Breast epithelium (tissue), 4 donors: ENCODE results near the gene PCBP4. TPM values are rescaled to one million over a fixed set of nuclear protein-coding genes. Genes with fewer than 3 reads are reported as not detected.
"Not testable (repeated sequence)": the region's sequence is repeated elsewhere in the genome, so short reads cannot be mapped to it uniquely, and the experiment has no call there.

Experiments used
- DNase-seq, 2 donors: peaks; one replicate each; pipeline ENCODE4 v3.0.0-alpha.2; 2019; ENCODE audit warnings: low spot score in 2 of 2
- H3K27ac ChIP-seq, 2 donors: fragments of 200-600 bp; sonication (generic) in 1 of 2; one replicate each; pipeline ENCODE4 v1.5.1; 2016 to 2019; ENCODE audit warnings: mild to moderate bottlenecking in 1 of 2
- H3K27me3 ChIP-seq, 2 donors: fragments of 200-600 bp; sonication (generic) in 1 of 2; one replicate each; pipeline versions ENCODE4 v1.5.1 to v1.6.0; 2017 to 2019; ENCODE audit warnings: control low read depth in 1 of 2, mild to moderate bottlenecking in 1 of 2
- H3K36me3 ChIP-seq: fragments of 200-600 bp; one replicate; pipeline ENCODE4 v1.5.1; 2019
- H3K4me1 ChIP-seq, 2 donors: fragments of 200-600 bp; sonication (generic); one replicate each; pipeline ENCODE4 v1.5.1; 2016 to 2019; ENCODE audit warnings: control low read depth in 1 of 2
- H3K4me3 ChIP-seq, 3 donors: fragments of 200-600 bp; sonication (generic); 1 replicate in 2 of 3; 2 replicates in 1 of 3; pipeline ENCODE4 v1.5.1; 2016 to 2019; ENCODE audit warnings: mild to moderate bottlenecking in 3 of 3, moderate library complexity in 2 of 3
- H3K9me3 ChIP-seq, 2 donors: fragments of 200-600 bp; sonication (generic) in 1 of 2; one replicate each; pipeline ENCODE4 v1.5.1; 2016 to 2019; ENCODE audit warnings: control low read depth in 1 of 2
- CTCF ChIP-seq, 3 donors: fragments of 450-650 bp; IDR thresholded peaks; one replicate each; pipeline ENCODE4 v1.5.1; 2016 to 2017; ENCODE audit warnings: antibody characterized with exemption in 3 of 3, mild to moderate bottlenecking in 3 of 3, moderate library complexity in 3 of 3
- POLR2A ChIP-seq: fragments of 450-650 bp; IDR thresholded peaks from one replicate; pipeline ENCODE4 v1.6.1; 2016; ENCODE audit warnings: antibody characterized with exemption, mild to moderate bottlenecking, moderate library complexity
- POLR2AphosphoS5 ChIP-seq, 3 donors: sonication (generic); formaldehyde crosslinking; IDR thresholded peaks; one replicate each; pipeline ENCODE4 v1.6.1; 2017; ENCODE audit warnings: antibody characterized with exemption in 3 of 3
- intact Hi-C: fragments of 100-400 bp; cut with DNase I; formaldehyde crosslinking; loops from one replicate; pipeline ENCODE4 v1.15.1; 2023; ENCODE audit warnings: low total_unique reads
- total RNA-seq, 3 donors: library from RNA; depleted of rRNA; stranded (reverse); fragments of >200 nt; gene quantifications; one replicate each; pipeline ENCODE4 v1.1.0, GENCODE V29; 2016

The PCBP4 gene
- total RNA-seq, 3 donors from 2014 or later, result 36.2 to 51.8 (median 51.2) TPM

GRCh38 chr3:51994530-51994929 lies 27.3 kb upstream of the PCBP4 start:
- H3K27me3 ChIP-seq, result no peaks in the 10 kb centered on the region
- H3K27ac ChIP-seq, result peak overlapping the region; percentile 91 to 95
- TF ChIP-seq POLR2A (no peak), CTCF (IDR thresholded peaks at IDR 0.05) (no peak), POLR2AphosphoS5 (IDR thresholded peaks at IDR 0.05) (no peak)
- no peaks in the 10 kb centered on the region for H3K9me3 ChIP-seq
- intact Hi-C loops, result no loop called here
- H3K36me3 ChIP-seq, result no peaks in the 10 kb centered on the region
- peaks cover 0 to 12% of the 10 kb centered on the region in 2 donors for H3K4me1 ChIP-seq
- peak overlapping the region in 2 of 3 donors; percentile 85 to 89 for H3K4me3 ChIP-seq
- no peak for DNase-seq

GRCh38 chr3:51993657-51994056 lies 26.4 kb upstream of the PCBP4 start:
- H3K27ac ChIP-seq, H3K27me3 ChIP-seq, H3K36me3 ChIP-seq, intact Hi-C loops, H3K9me3 ChIP-seq, DNase-seq: not testable (repeated sequence)
- peaks cover 0 to 12% of the 10 kb centered on the region in 2 donors for H3K4me1 ChIP-seq
- peak overlapping the region in 1 of 3 donors; percentile 11 for H3K4me3 ChIP-seq

- no peak for DNase-seq
- Histone ChIP-seq H3K27me3 (no peaks in the 10 kb centered on the region), H3K9me3 (no peaks in the 10 kb centered on the region), H3K4me1 (peaks cover 0 to 12% of the 10 kb centered on the region in 2 donors), H3K4me3 (no peak overlapping the region), H3K36me3 (no peaks in the 10 kb centered on the region), H3K27ac (no peak overlapping the region)
- TF ChIP-seq CTCF (IDR thresholded peaks at IDR 0.05), result no peak
- no peak for TF ChIP-seq POLR2AphosphoS5 (IDR thresholded peaks at IDR 0.05)
- TF ChIP-seq POLR2A, result no peak
- intact Hi-C loops, result no loop called here
These were observed 24.9 kb upstream of the PCBP4 start for GRCh38 chr3:51992017-51992682.

- DNase-seq, H3K9me3 ChIP-seq, H3K27me3 ChIP-seq, intact Hi-C loops, H3K36me3 ChIP-seq: not testable (repeated sequence)
- Histone ChIP-seq H3K4me3 (peak overlapping the region in 1 of 3 donors; percentile 22), H3K27ac (peak overlapping the region in 1 of 2 donors; percentile 19), H3K4me1 (peaks cover 0 to 12% of the 10 kb centered on the region in 2 donors)
These were observed 23.3 kb upstream of the PCBP4 start for GRCh38 chr3:51990501-51990971.

- no peak for DNase-seq
- TF ChIP-seq POLR2AphosphoS5 (IDR thresholded peaks at IDR 0.05), result no peak
- no peak for TF ChIP-seq POLR2A
- Histone ChIP-seq H3K27me3 (no peaks in the 10 kb centered on the region), H3K4me3 (no peak overlapping the region), H3K4me1 (peaks cover 4 to 10% of the 10 kb centered on the region in 2 donors), H3K27ac (no peak overlapping the region), H3K36me3 (no peaks in the 10 kb centered on the region), H3K9me3 (no peaks in the 10 kb centered on the region)
- intact Hi-C loops, result no loop called here
These were observed 21.3 kb upstream of the PCBP4 start for GRCh38 chr3:51988286-51989146.

GRCh38 chr3:51987568-51987967 lies 20.3 kb upstream of the PCBP4 start:
- peaks cover 4 to 10% of the 10 kb centered on the region in 2 donors for H3K4me1 ChIP-seq
- intact Hi-C loops, result no loop called here
- no peak overlapping the region for H3K27ac ChIP-seq
- H3K4me3 ChIP-seq, result no peak overlapping the region
- no peak for DNase-seq
- no peaks in the 10 kb centered on the region for H3K27me3 ChIP-seq
- no peaks in the 10 kb centered on the region for H3K36me3 ChIP-seq
- TF ChIP-seq POLR2AphosphoS5 (IDR thresholded peaks at IDR 0.05) (no peak), POLR2A (no peak), CTCF (IDR thresholded peaks at IDR 0.05) (no peak)
- H3K9me3 ChIP-seq, result no peaks in the 10 kb centered on the region
